ENCODE measurements around the gene SCN3A.

Gene SCN3A

DNA sequence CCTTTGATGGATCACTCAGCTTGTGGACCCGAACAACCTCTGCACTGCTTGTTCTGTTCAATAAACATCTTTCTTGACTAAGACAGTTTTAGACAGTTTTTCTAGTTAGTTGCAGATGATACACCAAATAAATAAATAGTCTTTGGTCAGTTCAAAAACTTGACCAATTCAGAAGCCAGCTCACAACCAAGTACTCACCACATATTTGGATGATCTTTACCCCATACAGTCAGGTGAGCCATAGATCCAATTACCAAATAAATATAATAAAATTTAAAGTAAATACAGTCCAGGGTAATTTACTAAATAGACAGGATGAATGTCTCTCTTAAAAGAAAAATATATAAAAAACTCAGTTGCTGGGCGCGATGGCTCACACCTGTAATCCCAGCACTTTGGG, 18.2 kb downstream of the SCN3A start:
- DNase-seq = no peak

DNA sequence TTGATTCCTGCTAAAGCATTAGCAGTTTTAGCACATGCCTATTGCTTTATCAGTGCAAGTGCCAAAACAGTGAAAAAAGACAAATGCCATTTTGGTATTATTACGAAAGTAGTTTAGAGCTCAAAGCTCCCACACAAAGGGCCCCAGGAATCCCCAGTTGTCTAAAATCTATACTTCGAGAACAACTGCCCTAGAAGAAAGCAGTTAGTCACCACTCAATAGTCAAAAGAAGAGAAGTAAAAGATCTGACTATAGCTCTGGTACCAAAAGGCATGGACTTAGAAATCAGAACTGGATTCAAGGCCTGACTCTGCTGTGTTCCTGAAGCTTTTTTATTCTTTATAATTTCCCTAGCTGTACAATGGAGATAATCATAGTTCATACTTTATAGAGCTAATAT, 21.8 kb downstream of the SCN3A start:
- no peak for DNase-seq

DNA sequence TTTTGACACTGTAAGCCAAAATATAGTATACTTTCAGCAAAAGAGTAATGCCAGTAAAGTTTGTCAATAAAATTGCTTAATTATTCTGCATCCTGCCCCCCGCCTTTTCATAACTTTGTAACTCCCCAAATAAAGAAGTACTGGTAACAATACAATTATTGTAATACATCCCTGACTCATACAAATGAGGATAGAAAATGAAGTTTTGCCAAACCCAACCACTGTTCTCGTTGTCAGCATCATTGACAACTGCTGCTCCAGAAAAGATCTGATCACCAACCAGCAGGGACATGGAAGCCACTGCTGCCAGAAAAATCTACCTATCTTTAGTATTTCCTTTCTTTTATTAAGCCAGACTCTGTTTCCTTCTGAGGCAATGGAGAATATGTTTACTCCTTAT, 27.1 kb downstream of the SCN3A start:
- DNase-seq = no peak

DNA sequence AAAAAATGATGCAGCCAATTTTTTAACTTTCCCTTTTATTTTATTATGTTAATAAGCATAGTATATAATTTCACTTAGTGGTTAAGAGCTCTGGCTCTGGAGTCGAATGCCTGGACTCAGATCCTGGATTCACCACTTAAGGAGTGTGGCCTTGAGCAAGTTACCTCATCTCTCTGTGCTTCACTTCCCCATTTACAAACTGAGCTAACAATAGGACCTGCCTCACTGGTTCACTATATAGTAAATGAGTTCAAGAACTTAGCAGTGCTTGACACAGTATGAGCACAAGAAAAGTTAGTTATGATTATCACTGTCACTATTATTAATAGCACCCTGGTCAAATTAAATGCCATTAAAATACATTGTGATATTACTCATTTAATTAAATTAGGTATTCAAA, 30.6 kb downstream of the SCN3A start:
- no peak for DNase-seq

DNA sequence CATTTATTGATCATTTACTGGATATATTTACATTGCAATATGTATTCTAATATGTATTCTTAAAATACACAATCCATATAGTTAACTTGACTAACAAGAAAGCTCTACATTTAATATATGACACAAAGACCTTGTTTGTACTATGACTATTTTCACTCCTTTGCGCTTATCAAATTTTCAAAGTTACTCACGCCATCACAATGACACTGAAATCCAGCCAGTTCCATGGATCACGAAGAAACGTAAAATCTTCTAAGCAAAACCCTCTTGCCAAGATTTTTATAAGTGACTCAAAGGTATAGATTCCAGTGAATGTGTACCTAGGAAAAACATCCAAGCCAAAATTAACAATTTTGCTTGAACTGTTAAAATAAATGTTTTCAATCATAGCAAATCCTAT, 39.6 kb downstream of the SCN3A start:
- DNase-seq = no peak

DNA sequence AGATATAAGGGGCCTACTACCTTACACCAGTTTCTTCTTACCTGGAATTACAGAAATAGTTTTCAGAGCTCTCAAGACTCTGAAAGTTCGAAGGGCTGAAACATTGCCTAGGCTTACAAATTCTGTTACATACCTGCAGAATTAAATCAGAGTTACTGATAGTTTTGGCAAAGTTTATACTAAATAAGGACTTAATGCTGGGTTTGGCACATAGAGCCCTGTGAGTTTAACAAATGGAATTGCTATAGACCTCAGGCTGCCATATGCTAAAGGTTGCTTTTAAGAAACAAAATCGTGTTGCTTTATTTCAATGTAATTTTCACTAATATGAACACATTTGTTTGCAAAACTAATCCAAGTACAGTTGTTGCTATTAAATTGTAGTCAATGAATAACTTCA, 40.1 kb downstream of the SCN3A start:
- no peak for DNase-seq

DNA sequence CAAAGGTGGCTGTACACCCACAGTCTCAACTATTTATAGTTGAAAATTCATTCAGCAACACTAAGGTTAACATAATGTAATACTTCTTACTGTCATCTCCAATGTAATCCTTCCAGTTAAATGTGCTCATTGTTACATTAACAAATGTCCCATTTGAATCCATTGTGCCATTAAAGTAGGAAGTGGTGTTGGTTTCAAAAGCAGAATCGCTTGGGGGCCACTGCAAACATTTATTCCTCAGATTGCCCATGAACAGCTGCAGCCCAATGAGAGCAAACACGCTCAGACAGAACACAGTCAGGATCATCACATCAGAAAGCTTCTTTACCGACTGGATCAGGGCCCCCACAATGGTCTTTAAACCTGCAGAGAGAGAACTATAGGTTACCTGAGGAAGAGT, 41.4 kb downstream of the SCN3A start:
- DNase-seq = no peak

DNA sequence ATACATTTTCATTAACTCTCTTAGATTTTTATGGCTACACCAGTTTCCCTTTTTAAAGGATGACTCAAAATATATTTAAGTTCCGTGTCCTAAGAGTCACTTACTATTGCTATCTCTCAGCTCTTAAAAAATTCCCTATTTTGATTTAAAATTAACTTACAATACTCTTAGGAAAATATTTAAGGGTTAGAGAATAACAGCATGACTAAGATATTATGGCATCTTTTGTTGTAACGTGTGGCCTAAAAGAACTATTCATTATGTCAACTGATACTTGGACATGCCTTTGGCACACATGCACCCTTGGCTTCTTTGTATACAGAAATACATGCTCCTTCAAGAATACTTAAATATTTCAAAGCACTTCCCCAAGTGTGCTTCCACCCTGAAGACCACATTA, 42.3 kb downstream of the SCN3A start:
- DNase-seq = no peak

DNA sequence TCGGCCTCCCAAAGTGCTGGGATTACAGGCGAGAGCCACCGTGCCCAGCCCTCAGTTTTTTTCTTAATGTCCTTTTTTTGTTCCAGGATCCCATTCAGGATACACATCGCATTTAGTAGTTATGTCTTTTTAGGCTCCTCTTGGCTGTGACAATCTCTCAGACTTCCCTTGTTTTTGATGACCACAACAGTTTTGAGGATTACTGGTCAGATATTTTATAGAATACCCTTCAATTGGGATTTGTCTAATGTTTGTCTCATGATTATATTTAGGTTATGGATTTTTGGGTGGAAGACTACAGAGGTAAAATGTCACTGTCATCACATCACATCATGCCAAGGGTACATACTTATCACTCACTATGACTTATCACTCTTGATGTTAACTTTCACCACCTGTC, 46.7 kb downstream of the SCN3A start:
- no peak for DNase-seq

DNA sequence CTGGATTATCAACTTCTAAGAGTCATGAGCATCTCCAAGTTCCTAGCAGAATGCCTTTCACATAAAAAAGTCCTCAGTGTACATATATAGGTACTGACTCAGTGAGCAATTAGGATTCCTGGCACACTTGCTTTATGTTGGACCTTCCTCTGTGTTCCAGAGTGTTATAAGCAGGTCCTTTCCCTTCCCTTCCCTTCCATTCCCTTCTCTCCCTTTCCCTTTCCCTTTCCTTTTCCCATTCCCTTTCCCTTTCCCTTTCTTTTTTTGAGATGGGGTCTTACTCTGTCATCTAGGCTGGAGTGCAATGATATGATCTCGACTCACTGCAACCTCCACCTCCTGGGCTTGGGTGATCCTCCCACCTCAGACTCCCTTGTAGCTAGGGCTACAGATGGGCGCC, 48.7 kb downstream of the SCN3A start:
- no peak for DNase-seq

DNA sequence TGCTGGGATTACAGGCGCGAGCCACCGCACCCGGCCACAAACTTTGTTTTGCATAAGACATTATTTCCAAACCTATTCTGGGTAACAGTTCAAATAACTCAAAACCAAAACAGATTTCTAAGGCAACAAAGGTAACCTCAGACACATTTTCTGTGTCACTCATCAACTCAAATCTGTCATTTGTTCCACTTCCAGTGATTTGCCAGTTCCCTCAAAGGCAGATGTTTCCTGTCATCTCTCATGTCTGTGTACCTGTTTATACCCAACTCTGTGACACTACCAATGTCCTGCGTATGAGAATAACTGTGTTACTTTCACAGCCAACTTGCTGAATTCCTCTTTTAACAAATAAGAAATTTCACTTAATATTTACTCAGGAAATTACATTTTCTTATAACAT, 54.4 kb downstream of the SCN3A start:
- DNase-seq = no peak

DNA sequence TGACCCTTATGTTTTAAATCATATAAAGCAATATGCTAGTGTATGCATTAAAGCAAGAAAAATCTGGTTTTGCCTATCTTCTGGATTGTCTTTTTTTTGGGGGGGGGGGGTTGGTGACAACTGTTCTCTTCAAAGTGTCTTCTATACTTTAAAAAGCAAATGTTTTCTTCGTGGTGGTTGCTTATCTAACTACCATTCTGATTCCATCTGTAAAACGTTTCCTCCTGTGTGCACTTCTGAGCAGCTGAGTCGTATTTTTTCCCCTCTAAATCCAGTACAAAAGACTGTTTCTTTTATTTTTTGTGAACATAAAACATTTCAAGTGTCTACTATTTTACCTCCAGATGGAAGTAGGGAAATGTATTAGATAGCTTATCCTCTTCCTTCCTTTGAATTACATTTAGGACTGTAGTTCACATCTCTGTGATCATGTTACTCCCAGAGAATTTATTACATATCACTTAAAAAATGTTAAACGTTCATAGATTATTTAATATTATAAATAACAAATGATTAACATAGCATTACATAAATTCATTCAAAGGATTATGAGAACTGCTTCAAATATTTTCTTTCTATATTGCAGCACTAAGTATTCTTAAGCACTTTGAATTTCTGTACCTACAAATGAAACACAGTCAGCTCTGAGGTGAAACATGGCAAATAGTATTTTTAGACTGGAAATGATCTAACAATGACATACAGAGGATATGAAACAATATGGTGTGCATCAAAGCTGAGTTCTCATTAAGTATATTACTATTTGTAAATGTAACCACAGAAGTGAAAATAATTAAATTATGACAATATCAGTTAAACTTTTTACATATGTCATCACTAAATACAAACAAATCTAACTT, 56.4 kb downstream of the SCN3A start:
- no peak for DNase-seq

DNA sequence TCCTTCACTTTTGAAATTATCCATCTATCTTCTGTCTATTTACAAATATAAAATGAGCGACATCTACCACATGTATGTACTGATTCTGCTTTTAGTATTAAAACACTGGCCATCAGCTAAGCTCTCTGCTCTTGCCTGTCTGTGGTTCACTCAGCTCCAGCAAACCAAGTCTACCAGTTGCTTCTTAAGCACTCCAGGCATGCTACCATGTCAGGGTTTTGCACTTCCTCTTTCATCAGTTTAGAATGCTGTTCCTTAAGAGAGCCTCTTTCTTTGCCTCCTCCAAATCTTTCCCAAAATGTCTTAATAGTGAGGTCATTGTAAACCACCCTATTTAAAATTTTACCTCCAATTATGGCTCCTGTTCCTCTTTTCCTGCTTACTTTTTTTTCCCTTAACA, 59.5 kb downstream of the SCN3A start:
- DNase-seq = no peak

DNA sequence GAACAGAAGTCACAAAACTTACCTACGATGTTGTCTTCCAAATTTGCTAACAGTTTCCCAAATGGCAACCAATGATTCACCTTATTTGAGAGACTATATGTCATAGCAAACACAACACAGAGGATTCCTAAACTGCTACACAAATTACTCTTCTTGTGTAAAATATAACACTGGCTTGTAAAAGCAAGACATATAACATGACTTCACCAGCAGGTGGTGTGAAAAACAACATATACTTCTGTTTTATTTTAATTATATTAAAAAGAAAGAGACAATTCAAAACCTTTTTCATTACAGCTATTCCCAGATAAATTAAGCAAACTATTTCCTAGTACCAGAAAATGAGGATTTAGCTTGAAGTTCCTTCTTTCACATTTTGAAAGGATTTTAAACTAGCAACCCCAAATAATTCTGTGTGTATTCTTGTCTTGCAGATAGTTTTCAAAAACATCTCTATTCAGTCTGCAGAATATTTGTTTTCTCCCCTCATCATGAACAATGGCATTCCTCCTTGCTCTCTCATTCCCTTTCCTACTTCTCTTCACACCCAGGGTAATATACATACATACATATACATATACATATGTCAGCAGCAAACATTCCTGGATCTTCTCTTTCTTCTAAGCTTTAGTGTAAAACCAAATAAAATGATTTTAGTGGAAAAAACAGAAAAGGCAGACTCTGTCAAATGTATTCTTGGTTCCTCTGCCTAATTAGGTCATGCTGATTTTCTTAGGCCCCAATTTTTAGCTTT, 62.1 kb downstream of the SCN3A start:
- DNase-seq = no peak

DNA sequence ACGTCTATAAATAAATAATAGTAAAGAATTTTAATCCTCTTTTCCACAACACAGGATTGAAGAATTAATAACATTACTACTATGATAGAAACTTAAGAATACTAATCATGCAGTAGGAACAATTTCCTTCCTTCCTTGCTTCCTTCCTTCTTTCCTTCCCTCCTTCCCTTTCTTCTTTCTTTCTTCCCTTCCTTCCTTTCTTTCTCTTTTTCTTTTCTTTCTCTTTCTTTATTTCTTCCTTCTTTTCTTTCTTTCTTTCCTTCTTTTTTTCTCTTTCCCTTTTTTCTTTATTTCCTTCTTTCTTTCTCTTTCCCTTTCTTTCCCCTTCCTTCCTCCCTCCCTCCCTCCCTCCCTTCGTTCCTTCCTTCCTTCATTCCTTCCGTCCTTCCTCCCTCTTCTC, 77.6 kb downstream of the SCN3A start:
- no peak for DNase-seq

DNA sequence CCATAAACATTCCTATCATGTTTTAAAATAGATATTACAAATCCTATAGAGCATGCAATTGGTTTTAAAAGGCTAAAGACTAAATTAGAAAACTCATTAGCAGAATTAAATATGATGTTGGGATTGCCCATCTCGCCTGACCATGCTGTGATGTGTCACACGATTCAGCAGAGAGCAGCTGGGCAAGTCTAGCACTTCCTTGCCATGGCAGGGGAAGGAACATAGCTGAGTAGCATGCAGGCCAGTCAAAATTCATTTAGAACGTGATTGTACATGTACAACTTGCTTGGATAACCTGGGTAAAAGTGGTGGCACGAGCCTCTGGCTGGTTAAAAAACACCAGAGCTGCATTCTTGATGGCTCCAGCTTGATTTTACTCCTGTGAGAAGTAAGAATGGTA, 81.3 kb downstream of the SCN3A start:
- no peak for DNase-seq

DNA sequence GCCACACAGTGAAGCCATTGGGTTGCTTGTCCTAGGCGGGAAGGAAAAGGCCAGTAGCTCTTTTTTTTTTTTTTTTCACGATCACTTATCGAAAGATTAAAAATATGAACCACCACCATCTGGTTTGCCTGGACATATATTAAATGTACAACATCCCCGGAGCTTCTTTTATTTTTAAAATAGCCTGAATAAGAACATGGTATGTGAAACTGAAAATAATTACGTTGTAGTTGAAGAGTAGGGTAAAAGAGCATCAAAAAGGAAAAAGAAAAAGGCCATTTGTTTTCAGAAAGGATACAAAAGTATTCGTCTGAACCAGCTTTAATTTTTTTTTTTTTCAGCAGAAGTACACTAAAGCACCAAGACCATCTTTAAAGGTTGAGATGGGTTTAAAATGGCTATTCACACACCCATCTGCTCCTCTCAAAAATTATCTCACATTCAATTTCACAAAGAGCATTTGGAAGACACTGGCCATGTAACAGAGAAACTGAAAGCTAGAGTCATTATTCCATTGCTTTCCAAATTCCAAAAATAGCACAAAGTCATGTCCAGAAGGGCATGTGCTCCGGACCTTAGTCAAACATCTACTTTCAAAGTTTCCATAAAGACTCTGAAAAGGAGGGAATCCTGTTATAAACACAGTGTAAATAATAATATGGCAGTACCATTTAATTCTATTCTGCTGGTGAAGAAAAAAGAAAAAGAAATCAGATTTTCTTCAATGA, 82.9 kb downstream of the SCN3A start:
- no peak for DNase-seq

DNA sequence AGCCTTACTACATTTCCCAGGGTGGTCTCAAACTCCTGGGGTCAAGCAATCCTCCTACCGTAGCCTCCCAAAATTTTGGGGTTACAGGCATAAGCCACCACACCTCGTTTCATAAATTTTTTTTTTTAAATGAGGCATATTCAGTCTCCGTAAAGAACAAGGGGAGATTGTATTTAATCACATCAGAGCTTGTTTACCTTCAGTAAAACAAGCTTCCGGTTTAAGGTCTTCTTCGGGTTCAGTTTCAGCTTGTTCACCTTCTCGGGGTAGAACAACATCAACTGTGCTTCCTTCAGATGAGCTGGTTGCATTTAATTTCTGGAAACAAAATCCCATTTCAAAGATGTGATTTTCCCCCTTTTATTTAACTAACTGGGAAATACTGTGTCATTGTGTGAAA, 88.6 kb downstream of the SCN3A start:
- DNase-seq = no peak

DNA sequence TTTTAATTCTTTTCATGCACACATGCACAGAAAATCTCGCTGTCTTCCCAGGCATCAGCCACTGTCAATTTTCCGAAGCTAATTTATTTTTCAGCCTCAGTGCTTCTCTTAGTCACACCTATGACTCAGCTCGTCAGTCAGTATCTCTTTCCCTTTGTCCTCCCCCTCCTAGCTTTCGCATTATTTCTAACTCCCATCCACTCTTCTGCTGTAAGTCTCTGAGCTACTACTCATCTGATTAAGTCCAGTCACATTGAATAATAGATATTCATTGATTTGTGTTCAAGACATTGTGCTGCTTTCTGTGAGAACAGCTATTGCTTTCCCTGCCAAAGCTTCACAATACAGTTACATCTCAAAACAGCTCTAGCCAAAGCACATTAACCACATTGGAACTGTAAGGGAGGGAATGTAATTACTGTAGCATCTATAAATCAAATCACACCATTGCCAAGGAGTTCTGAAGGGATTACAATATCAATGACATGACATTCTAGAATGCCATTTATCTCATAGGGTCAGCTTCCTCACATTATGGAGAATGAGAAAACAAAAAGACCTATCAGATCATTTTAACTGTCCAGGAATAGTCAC, 89.4 kb downstream of the SCN3A start:
- DNase-seq = no peak

DNA sequence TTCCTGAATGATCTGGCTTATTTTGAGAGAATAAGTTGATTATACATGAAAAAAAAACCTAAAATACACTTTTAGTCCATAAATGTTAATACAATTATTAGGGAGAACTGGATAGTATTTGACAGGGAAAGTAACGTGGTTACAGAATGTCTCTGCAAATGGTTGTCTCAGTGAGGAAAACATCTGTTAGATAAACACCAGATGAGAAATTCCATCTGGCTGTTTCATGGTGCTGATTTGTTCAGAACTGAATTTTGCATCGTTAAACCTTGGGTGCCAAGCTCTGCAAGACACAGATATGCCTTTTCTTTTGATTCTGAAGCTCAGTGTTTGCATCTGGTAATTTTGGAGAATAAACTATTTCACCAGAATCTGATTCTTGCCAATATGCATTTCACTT, 90.4 kb downstream of the SCN3A start:
- no peak for DNase-seq

DNA sequence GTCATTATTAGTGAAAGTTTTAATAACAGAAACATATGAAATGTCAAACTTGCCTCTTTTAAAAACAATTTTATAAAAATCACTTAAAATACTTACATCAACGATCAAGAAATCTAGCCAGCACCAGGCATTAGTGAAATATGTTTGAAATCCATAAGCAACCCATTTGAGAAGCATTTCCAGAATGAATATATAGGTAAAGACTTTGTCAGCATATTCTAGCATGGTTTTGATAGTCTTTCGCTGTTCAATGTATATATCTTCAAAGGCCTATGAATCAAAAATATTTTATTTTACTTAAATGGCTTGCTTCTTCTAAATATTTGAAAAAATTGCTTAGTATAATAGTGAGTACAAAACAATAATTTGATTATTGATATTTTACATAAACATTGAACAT, 91.1 kb downstream of the SCN3A start:
- DNase-seq = no peak

DNA sequence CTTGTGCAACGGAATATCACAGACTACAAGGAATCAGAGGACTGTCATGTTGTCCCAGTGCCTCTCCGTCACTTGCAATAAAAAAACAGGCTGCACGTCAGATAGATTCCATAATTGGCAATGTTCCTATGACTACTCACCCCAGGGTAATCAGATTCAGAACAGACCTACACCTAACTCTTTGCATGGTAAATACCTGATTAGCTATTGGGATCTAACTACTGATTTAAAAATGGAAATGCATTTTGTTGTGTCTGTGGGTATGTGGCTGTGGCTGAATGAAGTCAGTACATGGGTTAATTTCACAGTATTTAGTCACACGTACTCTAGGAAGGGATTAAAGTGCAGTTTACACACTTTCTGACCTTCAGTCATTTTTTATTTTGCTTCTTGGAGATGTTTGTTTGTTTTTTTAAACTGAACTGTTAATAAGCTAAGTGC, 91.7 kb downstream of the SCN3A start:
- DNase-seq = no peak

DNA sequence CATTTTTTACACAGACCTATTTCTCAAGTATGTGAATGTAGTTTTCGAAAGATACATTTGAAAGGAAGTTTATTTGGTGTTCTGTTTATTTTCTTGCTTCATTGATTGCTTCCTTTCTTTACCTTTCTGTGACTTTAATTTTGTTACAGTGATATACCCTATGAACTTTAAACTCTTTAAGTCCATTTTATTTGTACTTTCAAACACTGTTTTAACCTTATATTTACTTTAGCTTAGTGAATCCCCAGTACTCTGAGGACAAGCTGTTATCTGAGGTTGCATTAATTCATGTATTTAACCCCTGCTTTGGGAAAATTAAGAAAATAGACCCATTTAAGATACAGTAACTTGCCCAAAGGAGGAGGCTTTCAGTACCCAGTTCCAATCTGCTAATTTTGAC, 93.5 kb downstream of the SCN3A start:
- no peak for DNase-seq

DNA sequence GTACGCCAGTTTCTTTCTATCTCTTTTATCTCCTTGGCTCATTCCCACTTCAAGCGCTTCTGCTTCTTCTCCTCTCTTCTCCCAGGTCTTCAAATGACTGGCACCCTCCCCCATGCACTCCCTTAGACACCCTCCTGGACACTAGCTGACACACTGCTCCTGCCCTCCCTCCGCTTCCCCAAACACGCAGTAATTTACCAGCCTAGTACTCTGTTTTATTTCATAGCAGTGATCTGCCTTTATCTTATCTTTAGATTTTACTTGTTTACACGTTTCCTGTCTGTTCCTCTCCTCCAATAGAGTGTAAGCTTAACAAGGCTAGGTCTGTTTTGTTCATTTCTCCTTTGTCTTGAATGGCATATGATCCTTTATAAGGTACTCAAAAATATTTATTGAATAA, 93.9 kb downstream of the SCN3A start:
- no peak for DNase-seq

Data from NCI-H524 treated with DMSO at 0.1 percent for 48 hours (cell line).